ENCODE data around the gene MIER1. TPM values are rescaled to one million over a fixed set of nuclear protein-coding genes. Genes with fewer than 3 reads are reported as not detected.

MIER1 gene
- total RNA-seq, 3 donors from 2014 or later, result 73.2 to 78.2 (median 77.2) TPM

- no peak overlapping the region for H3K4me3 ChIP-seq
- H3K9me3 ChIP-seq, result no peaks in the 10 kb centered on the region
- no peaks in the 10 kb centered on the region for H3K4me1 ChIP-seq (ENCODE audit: low read depth)
- no peak for TF ChIP-seq CTCF (IDR thresholded peaks at IDR 0.05)
- DNase-seq, result no peak
- H3K36me3 ChIP-seq (ENCODE audit: low read depth), result no peaks in the 10 kb centered on the region
- intact Hi-C loops (cut with DNase I, micrococcal nuclease), result no loop called here
- no peak for ATAC-seq
Observed at GRCh38 chr1:67018574-67018973, 93.8 kb downstream of the MIER1 start.

GRCh38 chr1:67019121-67019520 is 94.3 kb downstream of the MIER1 start:
- no peaks in the 10 kb centered on the region for H3K9me3 ChIP-seq
- no peak for ATAC-seq
- no peaks in the 10 kb centered on the region for H3K36me3 ChIP-seq (ENCODE audit: low read depth)
- no peak for TF ChIP-seq CTCF (IDR thresholded peaks at IDR 0.05)
- H3K4me3 ChIP-seq, result no peak overlapping the region
- no peaks in the 10 kb centered on the region for H3K4me1 ChIP-seq (ENCODE audit: low read depth)
- intact Hi-C loops (cut with DNase I, micrococcal nuclease), result no loop called here
- DNase-seq, result no peak

GRCh38 chr1:67019600-67020136 is 94.9 kb downstream of the MIER1 start:
- no peak for TF ChIP-seq CTCF (IDR thresholded peaks at IDR 0.05)
- Histone ChIP-seq H3K9me3 (no peaks in the 10 kb centered on the region), H3K4me3 (no peak overlapping the region), H3K36me3 (ENCODE audit: low read depth) (no peaks in the 10 kb centered on the region), H3K4me1 (ENCODE audit: low read depth) (no peaks in the 10 kb centered on the region)
- ATAC-seq (no peak), DNase-seq (no peak)
- intact Hi-C loops (cut with DNase I, micrococcal nuclease), result no loop called here

- ATAC-seq (no peak), DNase-seq (no peak)
- no peak for TF ChIP-seq CTCF (IDR thresholded peaks at IDR 0.05)
- intact Hi-C loops (cut with DNase I, micrococcal nuclease), result no loop called here
- H3K36me3 ChIP-seq (ENCODE audit: low read depth), result no peaks in the 10 kb centered on the region
- H3K9me3 ChIP-seq, result no peaks in the 10 kb centered on the region
- H3K4me1 ChIP-seq (ENCODE audit: low read depth), result no peaks in the 10 kb centered on the region
- H3K4me3 ChIP-seq, result no peak overlapping the region
Observed at GRCh38 chr1:67020304-67020703, 95.5 kb downstream of the MIER1 start.

GRCh38 chr1:67020765-67021164 is 96.0 kb downstream of the MIER1 start:
- H3K4me1 ChIP-seq (ENCODE audit: low read depth), result no peaks in the 10 kb centered on the region
- H3K9me3 ChIP-seq, result no peaks in the 10 kb centered on the region
- intact Hi-C loops (cut with DNase I, micrococcal nuclease), result no loop called here
- TF ChIP-seq CTCF (IDR thresholded peaks at IDR 0.05), result no peak
- no peak for ATAC-seq
- H3K4me3 ChIP-seq, result no peak overlapping the region
- no peak for DNase-seq
- H3K36me3 ChIP-seq (ENCODE audit: low read depth), result no peaks in the 10 kb centered on the region

GRCh38 chr1:67029472-67029871 is 104.7 kb downstream of the MIER1 start:
- no peak for TF ChIP-seq CTCF (IDR thresholded peaks at IDR 0.05)
- intact Hi-C loops (cut with DNase I, micrococcal nuclease), result no loop called here
- Histone ChIP-seq H3K36me3 (ENCODE audit: low read depth) (no peaks in the 10 kb centered on the region), H3K4me1 (ENCODE audit: low read depth) (no peaks in the 10 kb centered on the region), H3K4me3 (no peak overlapping the region), H3K9me3 (no peaks in the 10 kb centered on the region)
- no peak for DNase-seq
- ATAC-seq, result no peak

Measured in mucosa of descending colon (tissue), 3 donors.